ENCODE measurements around the gene ARSA. TPM values are rescaled to one million over a fixed set of nuclear protein-coding genes. Genes with fewer than 3 reads are reported as not detected.

The ARSA gene
- total RNA-seq, 1 experiment from 2014 or later, result 43.8 TPM

GRCh38 chr22:50626314-50626849, 1.6 kb downstream of the ARSA start:
- ChIA-PET CTCF (no interaction called here), POLR2A (no interaction called here)
- no peaks in the 10 kb centered on the region; the same call in 1 of the 2 replicates for H3K36me3 ChIP-seq (ENCODE audit: control insufficient read depth, insufficient read depth, low read length)
- H3K27ac ChIP-seq (ENCODE audit: low read length), result no peak overlapping the region
- no peaks in the 10 kb centered on the region for H3K27me3 ChIP-seq (ENCODE audit: control insufficient read depth, insufficient read depth, low read length)
- ATAC-seq (0 out of 2 replicates have a peak, but pooled peaks have one; percentile 3), DNase-seq (ENCODE audit: low read depth, low spot score) (no peak)
- peak overlapping the region in 1 of 2 experiments; percentile 85; a peak in 1 of 4 replicates for H3K4me3 ChIP-seq (ENCODE audit: low read depth in 2 of 2, low read length in 2 of 2)
- TF ChIP-seq TCF7L2 (IDR thresholded peaks at IDR 0.05; ENCODE audit: low read depth, low read length), result no peak
- peak; percentile 21 for TF ChIP-seq CTCF (IDR thresholded peaks at IDR 0.05)
- TF ChIP-seq SIN3A (IDR thresholded peaks at IDR 0.05; ENCODE audit: borderline replicate concordance, insufficient read depth, low read depth, low read length), result no peak
- TF ChIP-seq REST (IDR thresholded peaks at IDR 0.05; ENCODE audit: insufficient read depth in 1 of 2, low read depth in 2 of 2, low read length in 1 of 2), result no peak
- TF ChIP-seq POLR2AphosphoS5 (IDR thresholded peaks at IDR 0.05; ENCODE audit: low read depth, low read length), result no peak
- H3K4me1 ChIP-seq (ENCODE audit: control insufficient read depth, insufficient read depth, low read length), result peaks cover 7% of the 10 kb centered on the region
- intact Hi-C loops (cut with micrococcal nuclease; ENCODE audit: unreplicated experiment), result loop anchor here (1.0 kb wide), 1 partner anchor 65 kb away; no protein-coding TSS in a partner anchor
- BruUV-seq (replicated peaks), result no TSS peak
- no peaks in the 10 kb centered on the region for H3K9me3 ChIP-seq (ENCODE audit: control insufficient read depth, insufficient read depth, low read depth, low read length)
- in situ Hi-C loops (cut with HindIII; ENCODE audit: low pct_unique_long_range_greater_than_20kb, low sequenced_read_pairs), result no loop called here

- ChIA-PET CTCF (no interaction called here), POLR2A (no interaction called here)
- DNase-seq (ENCODE audit: low read depth, low spot score), result no peak
- BruUV-seq (replicated peaks), result no TSS peak
- Histone ChIP-seq H3K27ac (ENCODE audit: low read length) (no peak overlapping the region), H3K4me1 (ENCODE audit: control insufficient read depth, insufficient read depth, low read length) (peaks cover 7% of the 10 kb centered on the region), H3K36me3 (ENCODE audit: control insufficient read depth, insufficient read depth, low read length) (no peaks in the 10 kb centered on the region; the same call in 1 of the 2 replicates), H3K27me3 (ENCODE audit: control insufficient read depth, insufficient read depth, low read length) (no peaks in the 10 kb centered on the region), H3K4me3 (ENCODE audit: low read depth in 2 of 2, low read length in 2 of 2) (no peak overlapping the region), H3K9me3 (ENCODE audit: control insufficient read depth, insufficient read depth, low read depth, low read length) (no peaks in the 10 kb centered on the region)
- TF ChIP-seq CTCF (IDR thresholded peaks at IDR 0.05) (peak; percentile 63), TCF7L2 (IDR thresholded peaks at IDR 0.05; ENCODE audit: low read depth, low read length) (no peak), SIN3A (IDR thresholded peaks at IDR 0.05; ENCODE audit: borderline replicate concordance, insufficient read depth, low read depth, low read length) (no peak)
- in situ Hi-C loops (cut with HindIII; ENCODE audit: low pct_unique_long_range_greater_than_20kb, low sequenced_read_pairs) (no loop called here), intact Hi-C loops (cut with micrococcal nuclease; ENCODE audit: unreplicated experiment) (loop anchor here (1.0 kb wide), 1 partner anchor 66 kb away; no protein-coding TSS in a partner anchor)
- peak; percentile 40; the same call in 1 of the 2 replicates for ATAC-seq
These were observed 2.2 kb downstream of the ARSA start for GRCh38 chr22:50625568-50626313.
